ENCODE data around the gene CAPRIN1.

- TF ChIP-seq POLR2A (IDR thresholded peaks at IDR 0.05; ENCODE audit: low read length) (no peak), GATA1 (IDR thresholded peaks at IDR 0.05; ENCODE audit: low read depth, low read length) (no peak)
Measured at GRCh38 chr11:34063061-34063795, 11.7 kb downstream of the CAPRIN1 start.

Measured in erythroblast (primary cell).